ENCODE data around the gene DTWD1. TPM values are rescaled to one million over a fixed set of nuclear protein-coding genes. Genes with fewer than 3 reads are reported as not detected.

DTWD1 gene
- polyA plus RNA-seq, 3 donors = 8.3 to 11.8 (median 10.2) TPM

GRCh38 chr15:49644364-49644794 lies 23.5 kb downstream of the DTWD1 start:
- no peak overlapping the region for H3K4me3 ChIP-seq (replicated peaks in 1 of 3; ENCODE audit: low read depth in 2 of 3, low read length in 3 of 3)
- H3K36me3 ChIP-seq (replicated peaks in 1 of 2; ENCODE audit: control insufficient read depth in 1 of 2, insufficient read depth in 2 of 2, low read length in 2 of 2) = peaks cover 9 to 40% of the 10 kb centered on the region in 2 donors
- TF ChIP-seq CTCF (IDR thresholded peaks at IDR 0.05) = no peak
- no peaks in the 10 kb centered on the region for H4K20me1 ChIP-seq (ENCODE audit: insufficient read depth, low read length)
- Mint-ChIP-seq H3K36me3 (peaks cover 32 to 34% of the 10 kb centered on the region in 2 donors), H3K27ac (peak overlapping the region in 1 of 7 donors; percentile 14), H3K4me3 (no peak overlapping the region), H3K4me1 (no peaks in the 10 kb centered on the region), H3K27me3 (ENCODE audit: low read depth in 3 of 3) (peaks cover 0 to 2% (median 0%) of the 10 kb centered on the region in 3 donors), H3K9me3 (peaks cover 0 to 1% (median 0%) of the 10 kb centered on the region in 7 donors)
- no peaks in the 10 kb centered on the region for H3K27me3 ChIP-seq (ENCODE audit: control insufficient read depth in 2 of 2, insufficient read depth in 2 of 2, low read length in 2 of 2)
- no peaks in the 10 kb centered on the region for H3K9me3 ChIP-seq (replicated peaks in 1 of 2; ENCODE audit: control insufficient read depth in 1 of 2, insufficient read depth in 1 of 2, low read length in 2 of 2)
- H3K9ac ChIP-seq (ENCODE audit: insufficient read depth, low read length, poor library complexity, severe bottlenecking) = no peak overlapping the region
- 100% methylated on average over 1 of the region's 1 CpG for WGBS (ENCODE audit: insufficient coverage)
- H3K4me1 ChIP-seq (ENCODE audit: control insufficient read depth in 1 of 2, insufficient read depth in 2 of 2, low read length in 2 of 2) = no peaks in the 10 kb centered on the region
- no peak overlapping the region for H2AFZ ChIP-seq (ENCODE audit: insufficient read depth, low read depth, low read length, poor library complexity, severe bottlenecking)
- no peak overlapping the region for H3K27ac ChIP-seq (ENCODE audit: low read depth in 1 of 2, low read length in 2 of 2)
- intact Hi-C loops (cut with micrococcal nuclease) = no loop called here
- H3K4me2 ChIP-seq (replicated peaks; ENCODE audit: extremely low read depth, low read length, poor library complexity, severe bottlenecking) = no peak overlapping the region
- no peak for DNase-seq
- no peaks in the 10 kb centered on the region for H3K79me2 ChIP-seq (ENCODE audit: insufficient read depth, low read length)

GRCh38 chr15:49645277-49645676 lies 24.4 kb downstream of the DTWD1 start:
- no peaks in the 10 kb centered on the region for H3K4me1 Mint-ChIP-seq

More at GRCh38 chr15:49645277-49645676, 24.4 kb downstream of the DTWD1 start:
- H2AFZ ChIP-seq (ENCODE audit: insufficient read depth, low read depth, low read length, poor library complexity, severe bottlenecking) = no peak overlapping the region
- H3K4me3 Mint-ChIP-seq = no peak overlapping the region
- no peaks in the 10 kb centered on the region for H3K4me1 ChIP-seq (ENCODE audit: control insufficient read depth in 1 of 2, insufficient read depth in 2 of 2, low read length in 2 of 2)
- H3K36me3 Mint-ChIP-seq = peaks cover 32 to 34% of the 10 kb centered on the region in 2 donors
- no peak overlapping the region for H3K9ac ChIP-seq (ENCODE audit: insufficient read depth, low read length, poor library complexity, severe bottlenecking)
- peaks cover 0 to 1% (median 0%) of the 10 kb centered on the region in 7 donors for H3K9me3 Mint-ChIP-seq
- TF ChIP-seq CTCF (IDR thresholded peaks at IDR 0.05) = no peak
- H4K20me1 ChIP-seq (ENCODE audit: insufficient read depth, low read length) = no peaks in the 10 kb centered on the region
- no peak overlapping the region for H3K27ac ChIP-seq (ENCODE audit: low read depth in 1 of 2, low read length in 2 of 2)
- H3K4me3 ChIP-seq (replicated peaks in 1 of 3; ENCODE audit: low read depth in 2 of 3, low read length in 3 of 3) = no peak overlapping the region
- H3K79me2 ChIP-seq (ENCODE audit: insufficient read depth, low read length) = no peaks in the 10 kb centered on the region
- no peak for DNase-seq
- H3K27me3 ChIP-seq (ENCODE audit: control insufficient read depth in 2 of 2, insufficient read depth in 2 of 2, low read length in 2 of 2) = no peaks in the 10 kb centered on the region
- H3K27me3 Mint-ChIP-seq (ENCODE audit: low read depth in 3 of 3) = peaks cover 0 to 2% (median 0%) of the 10 kb centered on the region in 3 donors
- no peaks in the 10 kb centered on the region for H3K9me3 ChIP-seq (replicated peaks in 1 of 2; ENCODE audit: control insufficient read depth in 1 of 2, insufficient read depth in 1 of 2, low read length in 2 of 2)
- no peak overlapping the region for H3K27ac Mint-ChIP-seq
- H3K36me3 ChIP-seq (replicated peaks in 1 of 2; ENCODE audit: control insufficient read depth in 1 of 2, insufficient read depth in 2 of 2, low read length in 2 of 2) = peaks cover 9 to 38% of the 10 kb centered on the region in 2 donors
- H3K4me2 ChIP-seq (replicated peaks; ENCODE audit: extremely low read depth, low read length, poor library complexity, severe bottlenecking) = no peak overlapping the region
- intact Hi-C loops (cut with micrococcal nuclease) = no loop called here

All from CD14-positive monocyte (primary cell).